GM18526 (cell line): ENCODE data around the gene MPEG1.

Experiments used
- POLR2A ChIP-seq: IDR thresholded peaks from 3 replicates; pipeline ENCODE4 v1.6.1; 2011; ENCODE audit not compliant: insufficient read length; ENCODE audit errors: extremely low read depth

Gene MPEG1

DNA sequence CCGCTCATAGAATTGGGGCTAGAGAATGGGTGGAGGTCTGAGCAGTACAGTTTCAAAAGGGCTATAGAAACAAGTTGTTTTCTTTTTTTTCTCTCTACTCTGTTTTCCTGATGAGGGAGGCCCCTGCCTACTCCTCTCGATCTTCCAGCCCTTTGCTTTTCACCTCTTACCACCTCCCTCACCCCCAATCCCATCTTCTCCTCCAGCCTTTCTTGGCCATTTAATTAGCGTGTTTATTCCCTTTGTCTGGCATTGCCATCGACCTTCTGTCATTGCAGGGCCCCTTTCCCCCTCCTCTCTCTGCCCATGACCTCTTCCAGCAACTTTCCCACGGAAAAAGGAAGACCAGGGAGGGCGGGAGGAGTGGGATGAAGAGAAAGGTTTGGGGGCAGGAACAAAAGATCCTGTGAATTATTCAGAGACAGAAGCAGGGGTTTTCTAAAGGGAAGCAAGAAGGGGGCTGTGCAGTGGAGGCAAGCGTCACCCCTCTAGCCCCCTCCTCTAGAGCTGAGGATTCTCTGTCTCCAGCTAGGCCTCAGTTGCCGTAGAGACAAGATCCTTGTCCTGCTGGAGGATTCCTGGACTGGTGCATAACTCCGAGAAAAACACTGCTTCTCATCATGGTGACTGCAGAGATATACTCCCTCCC lies 27.9 kb downstream of the MPEG1 start:
- no peak for TF ChIP-seq POLR2A

DNA sequence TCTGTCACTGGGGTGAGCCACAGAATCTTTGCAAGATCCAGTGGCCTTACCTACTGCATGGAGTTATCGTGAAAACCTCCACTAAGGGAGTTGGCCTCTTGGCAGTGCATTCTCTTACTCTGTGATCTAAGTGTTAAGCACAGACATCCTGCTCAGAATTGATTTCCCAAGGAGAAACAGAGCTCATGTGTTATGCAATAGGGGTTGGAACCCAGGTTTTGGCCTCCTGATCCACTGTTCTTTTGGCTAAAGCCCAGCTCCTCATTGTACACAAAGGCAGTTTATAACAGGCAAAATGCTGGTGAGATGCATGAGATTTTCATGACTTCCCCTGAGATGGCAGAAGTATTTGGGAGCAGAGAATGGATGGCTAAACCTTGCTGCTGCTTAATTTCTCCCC lies 29.0 kb downstream of the MPEG1 start:
- no peak for TF ChIP-seq POLR2A

DNA sequence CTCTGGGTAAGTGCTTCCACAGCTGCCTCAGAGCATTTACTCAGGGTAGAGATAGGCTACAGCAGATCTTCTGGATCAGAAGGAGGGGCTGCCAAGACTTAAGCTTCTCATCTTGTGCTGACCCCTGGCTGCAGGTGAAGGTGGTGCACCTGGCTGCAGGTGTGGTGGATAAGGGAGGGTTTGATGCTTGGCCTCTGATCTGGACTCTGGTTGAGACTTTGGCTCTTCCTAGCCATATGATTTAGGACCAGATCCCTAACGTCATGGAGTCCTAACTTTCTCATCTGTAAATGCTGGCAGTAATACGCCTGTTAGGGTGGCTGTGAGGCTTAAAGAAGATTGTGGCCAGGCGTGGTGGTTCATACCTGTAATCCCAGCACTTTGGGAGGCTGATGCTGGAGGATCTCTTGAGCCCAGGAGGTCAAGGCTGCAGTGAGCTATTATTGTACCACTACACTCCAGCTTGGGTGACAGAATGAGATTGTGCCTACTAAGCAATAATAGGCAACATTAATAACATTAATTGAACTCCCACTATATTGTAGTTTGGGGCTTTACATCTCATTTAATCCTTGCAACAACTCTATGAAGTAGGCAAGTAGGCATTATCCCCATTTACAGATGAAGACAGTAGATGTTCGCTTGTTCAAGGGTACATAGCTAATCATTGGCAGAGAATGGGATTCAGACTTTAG lies 30.1 kb downstream of the MPEG1 start:
- no peak for TF ChIP-seq POLR2A

DNA sequence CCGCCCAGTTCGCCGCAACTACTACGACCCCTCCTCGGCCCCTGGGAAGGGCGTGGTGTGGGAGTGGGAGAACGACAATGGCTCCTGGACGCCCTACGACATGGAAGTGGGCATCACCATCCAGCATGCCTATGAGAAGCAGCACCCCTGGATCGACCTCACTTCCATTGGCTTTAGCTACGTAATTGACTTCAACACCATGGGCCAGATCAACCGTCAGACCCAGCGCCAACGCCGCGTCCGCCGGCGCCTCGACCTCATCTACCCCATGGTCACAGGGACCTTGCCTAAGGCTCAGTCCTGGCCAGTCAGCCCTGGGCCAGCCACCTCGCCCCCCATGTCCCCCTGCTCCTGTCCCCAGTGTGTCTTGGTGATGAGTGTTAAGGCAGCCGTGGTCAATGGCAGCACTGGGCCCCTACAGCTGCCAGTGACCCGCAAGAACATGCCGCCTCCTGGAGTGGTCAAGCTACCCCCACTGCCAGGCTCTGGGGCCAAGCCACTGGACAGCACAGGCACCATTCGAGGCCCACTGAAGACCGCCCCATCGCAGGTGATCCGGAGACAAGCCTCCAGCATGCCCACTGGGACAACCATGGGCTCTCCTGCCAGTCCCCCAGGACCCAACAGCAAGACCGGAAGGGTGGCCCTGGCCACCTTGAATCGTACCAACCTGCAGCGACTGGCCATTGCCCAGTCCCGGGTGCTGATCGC lies 30.8 kb downstream of the MPEG1 start:
- TF ChIP-seq POLR2A, result no peak

DNA sequence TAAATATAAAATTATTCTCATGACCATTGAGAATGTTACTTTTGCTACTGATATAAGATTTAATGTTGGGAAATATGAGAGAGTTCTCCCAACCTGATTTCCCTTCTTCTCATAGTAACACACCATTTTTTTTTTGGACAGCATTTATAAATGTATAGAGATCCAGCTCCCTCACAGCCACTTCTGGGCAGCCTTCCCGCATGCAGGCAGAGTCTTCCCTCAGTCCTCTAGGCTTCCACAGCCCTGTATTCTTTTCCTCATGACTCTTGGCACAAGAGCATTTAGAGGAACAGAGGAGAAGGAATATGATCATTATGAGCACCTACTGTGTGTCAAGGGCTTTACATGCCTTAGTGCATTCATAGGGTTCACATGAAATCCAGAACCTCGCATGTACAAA lies 31.8 kb downstream of the MPEG1 start:
- TF ChIP-seq POLR2A, result no peak

DNA sequence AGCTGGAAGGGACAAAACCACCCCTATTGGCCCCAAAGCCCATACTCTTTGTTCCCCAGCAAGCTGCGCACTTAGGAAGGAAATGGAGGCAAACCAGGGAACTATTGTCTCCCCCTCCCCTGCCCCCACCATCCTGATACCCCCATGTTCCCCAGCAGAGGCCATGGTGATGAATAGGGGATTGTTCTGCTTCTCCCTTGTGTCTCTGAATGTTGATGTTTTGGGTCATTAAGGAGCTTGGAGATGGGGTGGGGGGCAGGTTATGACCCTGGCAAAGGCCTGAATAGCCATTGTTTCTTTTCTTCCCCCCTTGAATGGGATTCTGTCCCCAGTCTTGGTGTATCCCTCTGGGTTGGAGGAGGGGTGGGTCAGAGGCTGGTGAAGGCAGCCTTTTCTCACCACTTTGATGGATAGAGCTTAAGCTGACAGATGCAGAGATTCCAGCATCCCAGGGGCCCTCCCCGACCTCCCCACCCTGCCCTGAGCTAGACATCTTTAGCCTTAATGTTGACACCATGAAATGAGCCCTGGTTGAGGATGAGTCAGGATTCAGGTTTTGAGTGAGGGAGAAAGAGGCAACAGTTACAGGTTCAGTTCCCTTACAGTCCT lies 32.5 kb downstream of the MPEG1 start:
- TF ChIP-seq POLR2A, result no peak

DNA sequence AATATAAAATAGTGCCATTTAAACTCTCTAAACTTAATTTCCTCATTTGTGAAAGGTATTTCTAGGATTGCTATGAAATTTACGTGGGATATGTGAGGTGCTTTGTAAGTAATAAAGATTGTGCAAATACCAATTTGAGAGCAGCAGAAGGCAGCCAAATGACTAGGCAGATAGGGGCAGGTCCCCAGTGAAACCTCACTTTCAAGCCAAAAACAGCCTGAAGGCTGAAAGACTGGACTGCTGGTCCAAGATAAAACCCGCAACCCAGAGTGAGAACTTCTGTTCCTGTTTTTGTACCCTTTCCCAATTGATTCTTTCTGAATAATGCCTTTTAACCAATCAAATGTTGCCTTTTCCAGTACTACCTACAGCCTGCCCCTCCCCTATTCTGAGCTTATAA lies 33.6 kb downstream of the MPEG1 start:
- no peak for TF ChIP-seq POLR2A

DNA sequence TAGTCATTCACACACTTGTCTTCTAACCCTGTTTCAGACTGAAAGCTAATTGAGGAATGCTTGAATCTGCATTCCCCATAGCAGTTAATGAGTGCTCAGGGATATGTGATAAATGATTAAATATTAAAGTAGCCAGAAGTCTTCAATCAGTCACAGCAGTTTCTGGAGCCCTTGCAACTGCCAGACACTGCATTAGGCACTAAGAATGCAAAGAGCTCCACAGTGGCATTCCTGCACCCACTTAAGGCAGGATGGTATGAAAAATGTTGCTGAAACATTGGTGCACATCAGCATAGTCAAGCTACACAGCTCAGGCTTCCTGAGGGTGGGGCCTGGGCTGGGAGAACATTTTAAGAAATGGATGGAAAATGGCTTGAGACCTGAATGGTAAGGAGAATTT lies 34.3 kb downstream of the MPEG1 start:
- TF ChIP-seq POLR2A, result no peak

DNA sequence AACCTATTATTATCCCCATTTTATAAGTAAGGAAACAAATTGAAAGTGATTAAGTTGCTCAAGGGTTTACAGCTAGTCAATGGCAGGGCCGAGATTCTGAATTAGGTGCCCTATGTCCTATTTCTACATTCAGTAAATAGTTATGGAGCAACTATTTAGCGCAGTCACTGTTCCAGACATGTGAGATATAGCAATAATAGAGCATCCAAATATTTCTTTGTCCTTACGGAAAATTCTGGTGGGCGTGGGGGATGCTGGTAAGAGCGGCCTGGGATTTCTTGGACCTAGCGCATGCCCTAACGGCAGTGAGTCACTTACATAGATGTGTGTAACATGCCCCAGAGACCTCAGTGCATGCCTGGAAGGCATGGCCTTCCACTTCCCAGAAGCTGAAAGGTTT lies 36.4 kb downstream of the MPEG1 start:
- no peak for TF ChIP-seq POLR2A

DNA sequence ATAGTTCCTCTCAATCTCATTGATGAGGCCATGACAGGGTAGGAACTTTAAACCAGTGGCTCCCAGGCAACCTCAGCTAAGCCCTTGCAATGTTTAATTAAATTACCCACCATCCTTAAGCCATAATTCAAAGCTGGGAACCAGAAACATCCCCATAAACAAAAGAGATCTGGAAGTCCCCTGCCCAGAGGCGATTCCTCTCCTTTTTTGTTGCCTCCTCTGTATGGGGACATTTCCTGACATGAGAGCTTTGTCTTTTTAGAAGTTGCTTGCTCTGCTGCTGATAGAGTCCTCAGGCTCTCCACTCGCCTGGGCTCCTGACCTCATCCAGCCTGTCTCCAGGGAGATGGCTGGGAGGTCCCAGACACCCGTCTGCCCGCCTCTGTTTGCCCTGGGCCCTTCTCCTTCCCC lies 37.6 kb downstream of the MPEG1 start:
- TF ChIP-seq POLR2A, result no peak

DNA sequence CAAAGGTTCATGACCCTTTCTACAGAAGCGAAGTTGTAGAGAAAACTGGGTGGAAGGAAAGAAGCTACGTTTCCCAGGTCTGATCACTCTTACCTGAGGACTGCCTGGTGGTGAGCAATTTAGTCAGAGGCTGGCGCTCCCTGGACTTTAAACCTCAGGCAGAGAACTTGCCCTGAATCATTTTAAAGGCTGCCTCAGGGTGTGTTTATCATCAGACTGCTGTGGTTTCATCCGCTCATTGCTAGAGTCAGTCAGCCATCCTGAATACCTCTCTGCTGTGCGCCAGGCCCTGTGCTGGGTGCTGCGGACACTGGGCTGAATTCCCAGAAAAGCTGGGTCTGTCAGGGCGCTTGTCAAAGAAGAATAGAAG lies 38.1 kb downstream of the MPEG1 start:
- no peak for TF ChIP-seq POLR2A

DNA sequence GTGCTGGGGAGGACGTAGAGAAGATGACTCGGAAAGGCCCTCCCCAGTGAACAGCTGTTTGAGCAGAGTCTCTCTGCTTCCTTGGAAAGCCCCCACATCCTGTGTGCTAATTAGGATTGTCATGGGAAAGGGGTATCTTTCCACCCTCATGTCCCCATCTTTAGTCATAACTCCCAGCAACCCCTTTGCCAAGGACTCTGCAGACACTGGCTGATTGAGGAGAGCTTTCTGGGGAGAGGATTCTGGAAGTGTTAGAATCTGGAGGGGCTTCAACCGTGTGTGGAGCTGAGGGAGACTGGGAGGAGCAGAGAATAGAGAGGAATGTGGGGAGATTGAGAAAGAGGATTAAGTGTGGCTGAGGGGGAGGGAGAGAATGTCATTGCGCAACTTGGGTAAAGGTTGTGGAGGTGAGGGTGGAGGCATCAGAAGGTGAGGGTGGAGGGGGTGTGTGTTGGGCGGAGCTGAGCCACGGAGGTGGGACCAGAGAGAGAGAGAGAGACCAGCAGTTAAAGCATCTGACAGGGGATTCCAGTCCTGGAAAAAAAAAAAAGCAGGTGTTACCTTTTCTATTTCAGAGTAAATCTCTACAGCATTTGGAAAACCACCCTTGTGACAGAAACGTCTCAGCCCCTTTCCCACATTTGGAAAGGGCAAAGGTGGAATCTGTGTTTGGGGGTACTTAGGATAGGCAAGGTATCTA lies 38.6 kb downstream of the MPEG1 start:
- no peak for TF ChIP-seq POLR2A

DNA sequence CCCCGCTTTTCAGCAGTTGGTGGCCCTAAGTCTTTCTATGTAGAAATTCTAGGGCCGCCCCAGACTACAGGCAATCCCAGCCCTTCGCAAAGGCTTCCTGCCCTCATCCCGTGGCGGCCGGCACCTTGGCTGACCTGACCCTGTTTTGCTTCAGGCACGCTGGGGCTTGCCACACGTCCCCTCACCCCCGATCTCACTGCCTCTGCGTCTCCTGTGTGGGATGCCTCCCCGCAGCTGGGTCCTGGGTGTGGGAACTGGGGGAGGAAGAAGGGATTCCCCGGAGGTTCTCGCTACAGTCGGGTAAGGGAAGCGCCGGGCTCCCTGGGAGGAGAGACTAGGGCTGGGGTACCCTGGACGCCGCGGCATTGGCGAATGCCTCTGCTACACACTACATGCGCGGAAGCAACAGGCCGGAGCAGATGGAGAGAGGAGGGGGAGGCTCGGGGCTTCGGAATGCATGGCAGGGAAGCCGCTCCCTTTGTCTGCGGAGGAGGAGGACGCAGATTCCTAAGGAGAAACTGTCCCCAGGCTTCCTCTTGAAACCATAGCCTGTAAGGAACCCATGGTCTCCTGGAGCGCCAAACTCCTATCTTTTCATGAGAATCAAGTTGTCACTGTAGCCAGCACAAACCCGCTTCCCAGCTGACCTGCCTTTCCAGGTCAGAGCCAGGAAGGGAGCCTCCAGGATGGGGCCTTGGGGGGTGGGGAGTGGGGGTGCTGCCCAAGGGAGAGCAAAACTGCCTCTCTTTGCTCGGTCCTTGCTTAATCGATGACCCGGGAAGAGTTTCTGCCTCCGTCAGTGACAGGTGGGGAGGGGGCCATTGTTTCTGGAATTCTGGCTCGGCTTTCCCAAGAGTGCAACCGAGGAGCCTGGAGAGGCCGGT lies 39.4 kb downstream of the MPEG1 start:
- no peak for TF ChIP-seq POLR2A

DNA sequence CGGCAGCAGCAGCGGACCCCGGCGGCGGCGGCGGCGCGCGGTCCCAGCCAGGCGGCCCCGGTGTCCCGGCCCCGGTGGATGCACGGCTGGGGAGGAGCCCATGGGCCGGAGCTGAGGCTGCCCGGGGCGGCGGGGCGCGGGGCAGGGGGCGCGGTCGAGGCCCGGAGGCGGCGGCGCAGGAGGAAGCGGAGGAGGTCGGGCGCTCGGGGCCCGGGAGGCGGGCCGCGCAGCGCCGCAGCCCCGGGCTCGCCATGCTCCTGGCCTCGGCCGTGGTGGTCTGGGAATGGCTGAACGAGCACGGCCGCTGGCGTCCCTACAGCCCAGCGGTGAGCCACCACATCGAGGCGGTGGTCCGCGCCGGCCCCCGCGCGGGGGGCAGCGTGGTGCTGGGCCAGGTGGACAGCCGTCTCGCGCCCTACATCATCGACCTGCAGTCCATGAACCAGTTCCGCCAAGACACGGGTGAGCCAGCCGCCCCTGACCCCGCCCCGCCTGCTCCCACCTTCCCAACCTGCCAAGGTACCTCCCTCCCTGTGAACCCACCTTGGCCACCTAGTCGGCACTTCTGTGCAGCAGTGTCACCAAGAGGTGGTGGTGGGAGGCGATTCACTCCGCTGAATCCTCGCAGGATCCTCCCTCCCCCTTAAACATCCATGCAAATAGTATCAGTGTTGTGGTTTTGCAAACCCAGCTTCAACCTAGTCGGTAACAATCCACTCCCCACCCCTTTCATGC lies 40.2 kb downstream of the MPEG1 start:
- no peak for TF ChIP-seq POLR2A
